Thyroid gland (tissue), 4 donors: ENCODE measurements around the gene NBDY.
"Not testable (repeated sequence)": the region's sequence is repeated elsewhere in the genome, so short reads cannot be mapped to it uniquely, and the experiment has no call there.

Source experiments
- CTCF ChIP-seq, 6 experiments: fragments of 200-600 bp in 3 of 6; fragments of 450-650 bp in 3 of 6; sonication (generic) in 3 of 6; IDR thresholded peaks; one replicate each; pipeline ENCODE4 v1.5.1; 2016 to 2019; ENCODE audit warnings: antibody characterized with exemption in 6 of 6, mild to moderate bottlenecking in 2 of 6, inconsistent platforms in 1 of 6, moderate library complexity in 1 of 6
- POLR2A ChIP-seq, 2 donors: fragments of 450-650 bp; IDR thresholded peaks; one replicate each; pipeline ENCODE4 v1.6.1; 2017; ENCODE audit warnings: antibody characterized with exemption in 2 of 2, mild to moderate bottlenecking in 2 of 2, moderate library complexity in 1 of 2

GRCh38 chrX:56760410-56761124 is 31.5 kb downstream of the NBDY start:
- TF ChIP-seq CTCF, POLR2A (IDR thresholded peaks at IDR 0.05): not testable (repeated sequence)
